ENCODE results near the gene TBC1D19.
"Not testable (repeated sequence)": the region's sequence is repeated elsewhere in the genome, so short reads cannot be mapped to it uniquely, and the experiment has no call there.

TBC1D19 gene

GRCh38 chr4:26589705-26590104 is 5.8 kb downstream of the TBC1D19 start:
- DNase-seq (ENCODE audit: low read depth) = no peak
- H3K4me3 ChIP-seq (ENCODE audit: low read depth, low read length) = no peak overlapping the region
- TF ChIP-seq MAX (IDR thresholded peaks at IDR 0.05; ENCODE audit: low read depth, low read length) = no peak
- no peak for TF ChIP-seq POLR2A (IDR thresholded peaks at IDR 0.05; ENCODE audit: extremely low read depth, insufficient read length)
- TF ChIP-seq CTCF (IDR thresholded peaks at IDR 0.05; ENCODE audit: low read depth, low read length) = no peak
- TF ChIP-seq MYC (IDR thresholded peaks at IDR 0.05; ENCODE audit: low read depth, low read length) = no peak

- TF ChIP-seq MYC (IDR thresholded peaks at IDR 0.05; ENCODE audit: low read depth, low read length) = no peak
- TF ChIP-seq POLR2A (IDR thresholded peaks at IDR 0.05; ENCODE audit: extremely low read depth, insufficient read length) = no peak
- TF ChIP-seq MAX (IDR thresholded peaks at IDR 0.05; ENCODE audit: low read depth, low read length) = no peak
- no peak for TF ChIP-seq CTCF (IDR thresholded peaks at IDR 0.05; ENCODE audit: low read depth, low read length)
- no peak overlapping the region for H3K4me3 ChIP-seq (ENCODE audit: low read depth, low read length)
- DNase-seq (ENCODE audit: low read depth) = no peak
Observed at GRCh38 chr4:26590639-26591038, 6.8 kb downstream of the TBC1D19 start.

- DNase-seq (ENCODE audit: low read depth); H3K4me3 ChIP-seq (ENCODE audit: low read depth, low read length): not testable (repeated sequence)
Observed at GRCh38 chr4:26593557-26593956, 9.7 kb downstream of the TBC1D19 start.

GRCh38 chr4:26594371-26594770 is 10.5 kb downstream of the TBC1D19 start:
- H3K4me3 ChIP-seq (ENCODE audit: low read depth, low read length) = no peak overlapping the region
- TF ChIP-seq POLR2A (IDR thresholded peaks at IDR 0.05; ENCODE audit: extremely low read depth, insufficient read length) (no peak), CTCF (IDR thresholded peaks at IDR 0.05; ENCODE audit: low read depth, low read length) (no peak), MAX (IDR thresholded peaks at IDR 0.05; ENCODE audit: low read depth, low read length) (no peak), MYC (IDR thresholded peaks at IDR 0.05; ENCODE audit: low read depth, low read length) (no peak)
- no peak for DNase-seq (ENCODE audit: low read depth)

- no peak overlapping the region for H3K4me3 ChIP-seq (ENCODE audit: low read depth, low read length)
- TF ChIP-seq MYC (IDR thresholded peaks at IDR 0.05; ENCODE audit: low read depth, low read length) (no peak), MAX (IDR thresholded peaks at IDR 0.05; ENCODE audit: low read depth, low read length) (no peak), POLR2A (IDR thresholded peaks at IDR 0.05; ENCODE audit: extremely low read depth, insufficient read length) (no peak), CTCF (IDR thresholded peaks at IDR 0.05; ENCODE audit: low read depth, low read length) (no peak)
- no peak for DNase-seq (ENCODE audit: low read depth)
Observed at GRCh38 chr4:26594778-26595177, 10.9 kb downstream of the TBC1D19 start.

GRCh38 chr4:26596843-26597242 is 13.0 kb downstream of the TBC1D19 start:
- H3K4me3 ChIP-seq (ENCODE audit: low read depth, low read length) = no peak overlapping the region
- no peak for TF ChIP-seq POLR2A (IDR thresholded peaks at IDR 0.05; ENCODE audit: extremely low read depth, insufficient read length)
- no peak for TF ChIP-seq MAX (IDR thresholded peaks at IDR 0.05; ENCODE audit: low read depth, low read length)
- no peak for TF ChIP-seq CTCF (IDR thresholded peaks at IDR 0.05; ENCODE audit: low read depth, low read length)
- no peak for DNase-seq (ENCODE audit: low read depth)
